GM21447 (cell line): ENCODE data around the gene NINJ2.

Source experiments
- ATAC-seq: cut with Tn5 transposase; IDR thresholded peaks from one replicate; pipeline ENCODE4 v1.9.1; 2021; ENCODE audit not compliant: unreplicated experiment

Gene NINJ2

GRCh38 chr12:535396-535795 is 127.8 kb downstream of the NINJ2 start:
- ATAC-seq = no peak

- ATAC-seq = no peak
Measured at GRCh38 chr12:534216-534615, 129.0 kb downstream of the NINJ2 start.

GRCh38 chr12:533718-534117 is 129.5 kb downstream of the NINJ2 start:
- no peak for ATAC-seq

GRCh38 chr12:532908-533565 is 130.2 kb downstream of the NINJ2 start:
- no peak for ATAC-seq

- ATAC-seq = no peak
Measured at GRCh38 chr12:531951-532585, 131.2 kb downstream of the NINJ2 start.

- no peak for ATAC-seq
Measured at GRCh38 chr12:530821-531220, 132.4 kb downstream of the NINJ2 start.

GRCh38 chr12:530308-530707 is 132.9 kb downstream of the NINJ2 start:
- no peak for ATAC-seq

- ATAC-seq = no peak
Measured at GRCh38 chr12:527729-528128, 135.5 kb downstream of the NINJ2 start.

- no peak for ATAC-seq
Measured at GRCh38 chr12:527241-527640, 136.0 kb downstream of the NINJ2 start.

GRCh38 chr12:526089-526488 is 137.2 kb downstream of the NINJ2 start:
- no peak for ATAC-seq

- no peak for ATAC-seq
Measured at GRCh38 chr12:524167-524951, 138.9 kb downstream of the NINJ2 start.

GRCh38 chr12:522692-523378 is 140.4 kb downstream of the NINJ2 start:
- no peak for ATAC-seq

GRCh38 chr12:520119-520518 is 143.1 kb downstream of the NINJ2 start:
- no peak for ATAC-seq

GRCh38 chr12:517538-517937 is 145.7 kb downstream of the NINJ2 start:
- ATAC-seq = no peak
